OCI-M2 (cell line): ENCODE measurements around the gene SF3B6.
"Not testable (repeated sequence)": the region's sequence is repeated elsewhere in the genome, so short reads cannot be mapped to it uniquely, and the experiment has no call there.

Experiments used
- DNase-seq: peaks from one replicate; lab custom pipeline; 2025; ENCODE audit not compliant: unreplicated experiment; lab: John Stamatoyannopoulos, UW

Gene SF3B6

DNA sequence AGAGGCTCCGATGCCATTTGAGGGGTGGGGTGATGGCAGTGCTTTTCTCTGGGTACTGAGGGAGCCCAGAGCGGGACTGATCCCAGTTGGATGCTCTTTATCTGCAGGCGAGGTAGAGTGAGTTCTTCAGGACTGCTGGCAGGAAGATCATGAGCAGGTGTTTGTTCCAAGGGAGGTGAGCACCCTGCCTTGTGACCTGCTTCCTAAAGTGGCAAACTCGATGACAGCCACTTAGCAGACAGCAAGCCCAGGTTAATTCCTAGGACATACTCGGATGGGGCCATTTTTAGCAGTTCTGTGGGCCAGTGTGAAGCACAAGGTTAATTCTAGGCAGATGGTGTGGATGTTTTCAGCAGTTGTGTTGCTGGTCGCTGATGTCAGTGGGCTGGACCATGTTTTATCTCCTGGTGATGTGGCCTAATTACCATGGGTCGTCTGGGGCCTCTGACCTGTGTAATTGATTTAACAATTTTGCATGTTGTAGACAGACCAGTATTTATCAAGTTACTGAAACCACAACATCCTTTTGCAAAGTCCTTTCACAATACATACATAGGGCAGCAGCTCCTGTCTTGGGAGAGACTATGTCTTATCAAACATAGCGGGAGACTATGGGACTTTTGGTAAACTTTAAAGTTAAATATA, 21.6 kb downstream of the SF3B6 start:
- DNase-seq: no peak

GRCh38 chr2:24052951-24053350, 23.2 kb downstream of the SF3B6 start:
- DNase-seq: no peak

GRCh38 chr2:24051833-24052232, 24.3 kb downstream of the SF3B6 start:
- DNase-seq: no peak

DNA sequence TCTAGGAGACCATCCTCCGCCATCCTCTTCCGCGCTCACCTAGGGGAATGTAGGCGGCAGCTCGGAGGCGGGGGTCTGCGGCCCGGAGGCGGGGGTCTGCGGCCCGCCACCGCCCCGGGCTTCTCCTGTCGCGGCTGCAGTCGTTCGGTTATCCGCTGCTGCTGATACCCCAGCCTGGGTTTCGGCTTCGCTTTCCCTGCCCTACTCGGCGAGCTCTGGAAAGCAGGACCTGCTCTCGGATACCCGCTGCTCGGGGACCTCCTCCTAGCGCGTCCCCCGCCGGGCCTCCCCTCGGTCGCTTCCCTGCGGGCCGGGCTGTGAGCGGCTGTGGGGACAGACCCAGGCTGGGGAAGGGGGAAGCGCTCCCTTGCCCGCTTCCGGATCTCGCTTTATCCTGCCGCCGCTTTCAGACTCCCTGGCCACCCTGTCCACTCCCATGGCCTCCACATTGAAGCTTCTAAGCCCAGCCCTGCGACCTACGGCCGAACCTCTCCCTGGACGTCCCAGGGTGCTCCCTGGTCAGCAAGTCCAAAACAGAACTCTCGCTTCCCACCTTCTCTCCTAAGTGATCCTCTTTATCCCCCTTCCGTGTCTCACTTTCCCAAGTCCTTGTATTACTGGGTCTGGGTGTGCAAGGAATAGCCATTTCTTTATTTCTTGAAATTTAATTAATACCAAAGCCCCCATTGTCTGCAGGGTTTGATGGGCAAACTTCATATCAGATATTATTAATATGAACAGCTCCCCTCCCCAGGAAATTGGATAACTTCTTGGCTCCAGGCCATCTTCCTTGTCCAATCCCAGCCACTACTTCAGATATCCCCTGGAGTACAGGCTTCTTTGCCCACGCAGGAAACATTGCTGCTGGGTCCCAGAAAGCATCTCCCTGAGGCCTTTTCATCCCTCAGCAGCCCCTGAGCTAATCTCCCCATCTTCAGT, 25.8 kb downstream of the SF3B6 start:
- no peak for DNase-seq

DNA sequence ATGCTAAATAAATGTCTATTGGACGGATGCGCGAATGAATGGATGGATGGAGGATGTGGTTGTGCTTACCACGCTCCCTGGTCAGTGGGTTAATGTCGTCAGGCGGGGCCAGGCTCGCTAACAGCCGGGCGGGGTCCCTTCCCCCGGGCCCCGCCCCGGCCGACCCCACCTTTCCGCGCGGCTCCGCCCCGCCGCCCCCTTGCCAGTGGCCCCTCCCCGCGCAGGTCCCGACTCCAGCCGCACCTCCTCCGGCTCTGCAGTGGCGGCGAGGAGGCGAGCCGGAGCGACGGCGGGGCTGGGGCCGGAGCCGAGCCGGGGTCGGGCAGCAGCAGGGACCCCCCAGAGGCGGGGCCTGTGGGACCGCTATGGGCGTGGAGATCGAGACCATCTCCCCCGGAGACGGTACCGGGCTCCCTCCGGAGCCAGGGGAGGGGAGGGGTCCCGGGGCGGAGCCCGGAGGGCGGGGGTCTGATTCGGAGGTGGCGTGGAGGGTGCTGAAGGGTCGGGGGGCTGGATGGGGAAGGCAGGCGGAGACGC, 26.6 kb downstream of the SF3B6 start, which contains the start of gene FKBP1B:
FKBP1B (plus strand) TSS at position 257 of the 537 bp plus-strand sequence; CDS start at position 366, 109 bp downstream.
- DNase-seq: no peak

DNA sequence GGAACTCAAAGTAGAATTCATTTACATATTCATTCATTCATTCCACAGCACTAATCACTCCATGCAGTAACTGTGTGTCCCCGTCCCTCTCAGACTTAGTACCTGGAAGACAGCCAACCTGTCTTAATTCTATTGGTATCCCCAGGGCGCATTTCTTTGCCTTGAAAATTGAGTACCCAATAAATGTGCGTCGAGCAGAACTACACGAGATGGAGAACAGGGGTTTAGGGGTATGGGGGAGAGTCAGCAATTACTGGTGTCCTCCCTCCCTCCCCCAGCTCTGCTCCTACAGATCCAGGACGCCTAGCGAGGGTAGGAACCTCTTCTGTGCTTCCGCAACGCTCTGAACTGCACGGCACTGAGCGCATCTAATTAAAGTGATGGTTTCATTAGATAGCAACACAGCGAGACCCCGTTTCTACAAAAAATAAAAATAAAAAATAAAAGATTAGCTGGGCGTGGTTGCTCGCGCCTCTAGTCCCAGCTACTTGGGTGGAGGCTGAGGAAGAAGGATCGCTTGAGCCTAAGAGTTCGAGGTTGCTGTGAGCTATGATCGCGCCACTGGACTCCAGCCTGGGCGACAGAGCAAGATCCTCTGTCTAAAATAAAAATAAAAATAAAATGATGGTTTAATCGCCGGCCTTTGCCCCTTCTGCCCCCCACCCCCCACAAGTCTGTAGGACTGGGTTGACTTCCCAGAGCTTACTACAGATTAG, 27.2 kb downstream of the SF3B6 start:
- DNase-seq: no peak

DNA sequence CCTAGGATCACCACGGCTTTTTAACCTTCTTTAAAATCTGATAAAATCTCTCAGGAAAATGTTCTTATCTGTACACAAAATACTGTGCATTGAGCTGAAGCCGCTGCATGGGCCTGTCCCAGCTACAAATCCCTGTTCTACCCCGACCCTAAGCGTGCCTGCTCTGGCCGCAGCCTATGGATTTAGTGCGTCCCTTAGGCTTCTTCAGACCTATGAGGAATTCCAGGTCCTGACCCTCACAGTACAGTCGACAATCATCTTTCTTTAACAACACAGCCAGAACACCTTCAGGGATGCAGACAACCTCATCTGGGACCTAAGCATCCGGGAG, 28.5 kb downstream of the SF3B6 start:
- no peak for DNase-seq

DNA sequence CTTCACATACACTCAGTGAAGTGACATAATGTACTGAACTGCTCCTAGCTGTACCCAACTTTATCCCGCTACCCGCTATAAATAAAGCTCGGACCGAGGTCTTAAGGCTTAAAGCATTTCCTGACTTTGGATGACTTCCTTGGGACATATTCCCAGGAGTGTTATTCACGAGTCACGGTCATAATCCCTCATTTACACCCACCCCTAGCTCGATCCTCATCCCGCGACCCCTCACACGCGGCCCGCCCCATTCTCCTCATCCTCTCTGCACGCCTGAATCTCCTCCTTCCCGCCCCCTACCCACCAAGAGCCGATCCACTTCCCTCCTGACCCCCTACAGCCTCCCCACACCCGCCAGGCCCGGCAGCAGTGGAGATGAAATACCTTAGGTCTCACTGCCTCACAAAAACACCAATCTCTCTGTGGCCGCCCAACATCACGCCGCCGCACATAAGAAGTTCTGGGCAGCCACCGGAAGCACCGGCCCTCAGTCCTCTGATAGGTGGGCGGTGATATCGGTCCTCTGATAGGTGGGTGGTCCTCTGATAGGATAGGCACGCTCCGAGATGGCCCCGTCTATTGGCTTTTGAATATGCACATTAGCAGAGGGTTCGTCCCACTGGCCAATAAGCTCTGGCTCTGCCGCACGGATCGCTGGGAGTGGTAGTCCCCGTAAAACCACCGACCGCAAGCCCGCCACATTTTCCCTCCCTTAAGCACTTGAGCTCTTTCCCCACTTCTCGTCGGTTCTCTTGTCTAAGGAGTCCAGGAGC, 29.0 kb downstream of the SF3B6 start, which contains the start of gene WDCP:
WDCP (minus strand) TSS at position 462 of the 773 bp plus-strand sequence. CDS start 7,897 bp downstream, outside the sequence.
- DNase-seq: peak; percentile 84

- no peak for DNase-seq
These were observed 29.6 kb downstream of the SF3B6 start for GRCh38 chr2:24046599-24046929.

- DNase-seq: no peak
These were observed 30.3 kb downstream of the SF3B6 start for GRCh38 chr2:24045511-24046508.

DNA sequence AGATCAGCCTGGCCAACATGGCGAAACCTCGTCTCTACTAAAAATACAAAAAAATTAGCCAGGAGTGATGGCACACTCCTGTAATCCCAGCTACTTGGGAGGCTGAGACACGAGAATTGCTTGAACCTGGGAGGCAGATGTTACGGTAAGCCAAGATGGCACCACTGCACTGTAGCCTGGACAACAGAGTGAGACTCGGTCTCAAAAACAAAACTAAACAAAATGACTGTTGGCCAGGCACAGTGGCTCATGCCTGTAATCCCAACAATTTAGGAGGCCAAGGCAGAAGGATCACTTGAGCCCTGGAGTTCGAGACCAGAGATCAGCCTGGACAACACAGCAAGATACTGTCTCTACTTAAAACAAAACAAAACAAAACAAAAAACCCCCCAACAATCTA, 33.0 kb downstream of the SF3B6 start:
- DNase-seq: not testable (repeated sequence)

GRCh38 chr2:24040511-24040910, 35.6 kb downstream of the SF3B6 start:
- no peak for DNase-seq

DNA sequence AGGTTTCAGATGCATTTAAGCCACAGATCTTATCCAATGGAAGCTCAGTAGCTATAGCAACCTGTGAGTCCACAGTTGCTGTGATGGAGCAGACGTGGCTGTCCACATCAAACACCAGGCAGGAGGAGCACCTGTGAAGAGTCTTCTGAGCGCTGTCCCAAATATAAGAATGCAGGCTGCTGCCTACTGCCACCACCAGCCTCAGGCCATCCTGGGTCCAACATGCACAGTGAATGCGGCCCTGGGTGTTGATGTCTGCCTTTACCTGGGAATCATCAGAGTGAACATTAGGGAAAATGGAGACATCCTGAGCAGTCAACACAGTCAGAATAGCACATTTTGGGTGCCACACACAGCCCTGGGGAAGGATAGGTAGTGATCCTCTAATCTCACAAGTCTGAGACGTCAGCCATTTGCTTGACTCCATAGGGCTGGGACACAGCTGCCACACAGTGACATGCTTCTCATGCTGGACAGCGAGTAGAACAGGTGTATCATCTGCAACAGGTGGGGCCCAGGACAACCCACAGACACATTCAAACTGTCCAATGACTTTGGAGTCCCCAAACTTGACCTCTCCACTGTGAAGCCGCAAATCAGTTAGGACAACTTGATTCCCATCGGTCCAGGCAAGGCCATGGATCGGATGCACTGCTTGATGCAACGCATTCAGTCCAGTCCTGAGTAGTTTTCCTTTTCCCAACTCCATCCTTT, 37.2 kb downstream of the SF3B6 start:
- no peak for DNase-seq

DNA sequence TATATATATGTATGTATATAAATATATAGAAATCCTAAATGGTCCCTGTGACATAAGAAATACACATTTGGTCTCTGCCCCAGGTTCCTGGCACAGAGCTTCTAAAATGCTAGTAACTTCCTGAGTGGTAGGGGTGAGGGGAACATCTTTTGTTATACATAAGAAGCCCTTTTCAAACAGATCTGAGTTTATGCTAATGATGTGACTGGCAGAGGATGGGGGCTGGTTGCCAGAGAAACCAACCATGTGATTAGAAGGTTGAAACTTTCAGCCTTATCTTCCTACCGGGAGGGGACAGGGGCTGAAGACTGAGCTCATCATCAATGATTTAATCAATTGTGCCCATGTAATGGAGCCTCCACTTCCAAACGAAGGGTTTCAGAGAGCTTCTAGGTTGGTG, 49.9 kb downstream of the SF3B6 start:
- no peak for DNase-seq

GRCh38 chr2:24024996-24025663, 51.0 kb downstream of the SF3B6 start:
- no peak for DNase-seq

DNA sequence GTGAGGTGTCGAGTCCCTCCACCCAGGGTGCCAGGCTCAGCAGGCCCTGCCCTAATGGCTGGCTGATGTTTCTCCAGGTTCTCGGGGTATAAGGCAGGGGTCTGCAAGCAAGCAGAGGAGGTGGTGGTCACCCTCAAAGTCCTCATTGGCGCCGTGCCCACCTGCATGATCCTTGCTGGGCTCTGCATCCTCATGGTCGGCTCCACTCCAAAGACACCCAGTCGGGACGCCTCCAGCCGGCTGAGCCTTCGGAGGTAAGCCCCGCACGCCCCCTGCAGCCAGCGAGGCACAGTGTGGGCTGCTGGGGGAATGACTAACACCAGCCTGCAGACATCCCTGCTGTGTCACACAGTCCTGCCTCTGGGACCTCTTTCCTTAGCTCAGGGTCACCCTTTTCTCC, 52.1 kb downstream of the SF3B6 start:
- DNase-seq: no peak

GRCh38 chr2:24022975-24023575, 53.1 kb downstream of the SF3B6 start:
- no peak for DNase-seq
